Osteoblast (primary cell): Measurements from ENCODE around the gene AMFR. TPM values are rescaled to one million over a fixed set of nuclear protein-coding genes. Genes with fewer than 3 reads are reported as not detected.

Experiments used
- DNase-seq: peaks from one replicate; pipeline ENCODE4 v3.0.0; 2011; ENCODE audit warnings: low spot score, mixed read lengths; ENCODE audit not compliant: insufficient read length; ENCODE audit errors: missing footprints
- H2AFZ ChIP-seq: 2 replicates; pipeline ENCODE4 v1.6.0; 2011; ENCODE audit warnings: mild to moderate bottlenecking, low read length
- H3K27ac ChIP-seq: 2 replicates; pipeline ENCODE4 v1.5.1; 2011; ENCODE audit warnings: mild to moderate bottlenecking, low read depth, low read length, moderate library complexity
- H3K27me3 ChIP-seq: 2 replicates; pipeline ENCODE4 v1.6.0; 2012; ENCODE audit warnings: mild to moderate bottlenecking, control low read depth, inconsistent platforms, low read length, moderate library complexity; ENCODE audit not compliant: insufficient read depth
- H3K36me3 ChIP-seq: 2 replicates; pipeline ENCODE4 v1.5.1; 2011; ENCODE audit warnings: mild to moderate bottlenecking, low read length, control low read depth, moderate library complexity; ENCODE audit not compliant: insufficient read depth
- H3K4me1 ChIP-seq: 2 replicates; pipeline ENCODE4 v1.5.1; 2011; ENCODE audit warnings: mild to moderate bottlenecking, low read length, control low read depth, moderate library complexity; ENCODE audit not compliant: insufficient read depth
- H3K4me2 ChIP-seq: 2 replicates; pipeline ENCODE4 v1.6.0; 2011; ENCODE audit warnings: mild to moderate bottlenecking, low read length; ENCODE audit not compliant: insufficient read depth
- H3K4me3 ChIP-seq: fragments of 200-600 bp; sonication (generic); 3 replicates; pipeline ENCODE4 v1.5.1; 2012; ENCODE audit warnings: mild to moderate bottlenecking, low read length, inconsistent platforms; ENCODE audit not compliant: insufficient read depth
- H3K79me2 ChIP-seq: 2 replicates; pipeline ENCODE4 v1.6.0; 2012; ENCODE audit warnings: mild to moderate bottlenecking, low read length, control low read depth, inconsistent platforms; ENCODE audit not compliant: insufficient read depth
- H3K9me3 ChIP-seq: 2 replicates; pipeline ENCODE4 v1.5.1; 2011; ENCODE audit warnings: low read depth, low read length, control low read depth
- H4K20me1 ChIP-seq: 2 replicates; pipeline ENCODE4 v1.6.0; 2012; ENCODE audit warnings: mild to moderate bottlenecking, low read length, control low read depth; ENCODE audit not compliant: insufficient read depth
- total RNA-seq: library from RNA; depleted of rRNA; stranded (reverse); fragments of >200 nt; gene quantifications from 2 replicates; pipeline ENCODE4 v1.2.3, GENCODE V29; 2012
- TF ChIP-seq, protein P1 (sequence below): IDR thresholded peaks from 2 replicates; pipeline ENCODE4 v1.5.1; 2011; ENCODE audit warnings: mild to moderate bottlenecking, low read depth, low read length, moderate library complexity; ENCODE audit errors: extremely low read depth

Gene AMFR
- total RNA-seq, 1 donor: 339 TPM

DNA sequence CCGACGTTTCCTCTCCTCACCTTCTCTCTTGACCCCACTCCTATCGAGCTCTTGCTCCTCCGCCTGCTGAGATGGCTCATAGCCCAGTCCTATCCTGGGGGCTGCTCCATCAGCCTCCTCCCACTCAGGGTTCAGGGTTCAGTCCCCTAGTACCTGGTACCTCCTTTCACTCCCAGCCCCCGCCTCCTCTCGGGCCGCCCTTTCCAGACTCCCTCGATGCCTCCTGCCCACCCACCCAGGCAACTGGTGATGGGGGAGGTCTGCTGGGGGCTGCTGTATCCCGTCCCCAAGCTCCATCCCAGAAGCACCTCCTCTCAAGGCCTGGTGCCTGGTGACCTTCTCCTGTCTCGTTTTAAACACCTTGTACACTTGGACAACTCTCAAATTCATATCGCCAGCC is 93.9 kb downstream of the AMFR start:
- Histone ChIP-seq H3K27ac (no peak overlapping the region), H4K20me1 (no peaks in the 10 kb centered on the region), H3K4me1 (no peaks in the 10 kb centered on the region), H3K9me3 (no peaks in the 10 kb centered on the region), H3K36me3 (no peaks in the 10 kb centered on the region), H3K79me2 (no peaks in the 10 kb centered on the region), H3K4me2 (no peak overlapping the region), H3K27me3 (no peaks in the 10 kb centered on the region), H2AFZ (no peak overlapping the region), H3K4me3 (no peak overlapping the region)
- no peak for DNase-seq
- TF ChIP-seq, protein P1, sequence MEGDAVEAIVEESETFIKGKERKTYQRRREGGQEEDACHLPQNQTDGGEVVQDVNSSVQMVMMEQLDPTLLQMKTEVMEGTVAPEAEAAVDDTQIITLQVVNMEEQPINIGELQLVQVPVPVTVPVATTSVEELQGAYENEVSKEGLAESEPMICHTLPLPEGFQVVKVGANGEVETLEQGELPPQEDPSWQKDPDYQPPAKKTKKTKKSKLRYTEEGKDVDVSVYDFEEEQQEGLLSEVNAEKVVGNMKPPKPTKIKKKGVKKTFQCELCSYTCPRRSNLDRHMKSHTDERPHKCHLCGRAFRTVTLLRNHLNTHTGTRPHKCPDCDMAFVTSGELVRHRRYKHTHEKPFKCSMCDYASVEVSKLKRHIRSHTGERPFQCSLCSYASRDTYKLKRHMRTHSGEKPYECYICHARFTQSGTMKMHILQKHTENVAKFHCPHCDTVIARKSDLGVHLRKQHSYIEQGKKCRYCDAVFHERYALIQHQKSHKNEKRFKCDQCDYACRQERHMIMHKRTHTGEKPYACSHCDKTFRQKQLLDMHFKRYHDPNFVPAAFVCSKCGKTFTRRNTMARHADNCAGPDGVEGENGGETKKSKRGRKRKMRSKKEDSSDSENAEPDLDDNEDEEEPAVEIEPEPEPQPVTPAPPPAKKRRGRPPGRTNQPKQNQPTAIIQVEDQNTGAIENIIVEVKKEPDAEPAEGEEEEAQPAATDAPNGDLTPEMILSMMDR: no peak

GRCh38 chr16:56330476-56330875 is 94.9 kb downstream of the AMFR start:
- Histone ChIP-seq H3K9me3 (no peaks in the 10 kb centered on the region), H3K4me3 (no peak overlapping the region), H4K20me1 (no peaks in the 10 kb centered on the region), H3K4me1 (no peaks in the 10 kb centered on the region), H3K36me3 (no peaks in the 10 kb centered on the region), H2AFZ (no peak overlapping the region), H3K27ac (no peak overlapping the region), H3K4me2 (no peak overlapping the region), H3K79me2 (no peaks in the 10 kb centered on the region), H3K27me3 (no peaks in the 10 kb centered on the region)
- TF ChIP-seq, protein P1: no peak
- no peak for DNase-seq

GRCh38 chr16:56329887-56330286 is 95.5 kb downstream of the AMFR start:
- Histone ChIP-seq H3K79me2 (no peaks in the 10 kb centered on the region), H3K4me2 (no peak overlapping the region), H3K27ac (no peak overlapping the region), H3K27me3 (no peaks in the 10 kb centered on the region), H3K36me3 (no peaks in the 10 kb centered on the region), H4K20me1 (no peaks in the 10 kb centered on the region), H3K4me3 (no peak overlapping the region), H2AFZ (no peak overlapping the region), H3K4me1 (no peaks in the 10 kb centered on the region), H3K9me3 (no peaks in the 10 kb centered on the region)
- TF ChIP-seq, protein P1: no peak
- no peak for DNase-seq

DNA sequence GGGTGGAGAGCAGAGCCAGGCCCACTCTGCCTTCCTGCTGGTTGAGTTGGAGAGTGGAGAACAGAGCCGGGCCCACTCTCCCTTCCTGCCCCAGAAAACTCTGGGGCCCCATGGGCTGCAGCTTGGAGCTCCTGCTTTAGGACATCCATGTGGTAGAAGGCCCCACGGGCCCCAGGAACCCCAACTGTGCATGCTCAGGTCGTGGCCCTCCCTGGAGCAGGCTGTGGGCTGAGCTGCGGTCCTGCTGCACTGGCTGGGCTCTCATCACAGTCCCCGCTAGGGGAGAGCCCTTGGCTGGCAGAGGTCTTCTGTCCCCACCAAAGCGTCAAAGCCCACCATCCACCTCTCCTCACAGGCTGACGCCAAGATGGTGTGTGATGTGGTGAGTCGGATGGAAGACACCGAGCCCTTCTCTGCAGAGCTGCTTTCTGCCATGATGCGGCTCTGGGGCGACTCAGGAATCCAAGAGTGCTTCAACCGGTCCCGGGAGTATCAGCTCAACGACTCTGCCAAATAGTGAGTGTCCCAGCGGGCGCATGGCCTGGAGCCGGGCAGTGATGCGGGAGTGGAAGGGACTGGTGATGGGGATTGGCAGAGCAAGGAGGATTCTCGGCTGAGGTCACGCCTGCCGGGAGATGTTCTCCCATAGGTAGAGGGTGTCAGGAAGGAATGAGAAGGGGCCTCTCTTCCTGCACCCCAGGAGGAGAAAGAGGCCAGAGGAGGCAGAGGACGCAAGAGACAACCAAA is 96.9 kb downstream of the AMFR start:
- no peak for DNase-seq
- no peaks in the 10 kb centered on the region for H3K9me3 ChIP-seq

More for the DNA sequence above, 96.9 kb downstream of the AMFR start:
- Histone ChIP-seq H3K36me3 (no peaks in the 10 kb centered on the region), H3K27ac (no peak overlapping the region), H4K20me1 (no peaks in the 10 kb centered on the region), H3K4me3 (no peak overlapping the region), H3K4me2 (no peak overlapping the region), H3K4me1 (no peaks in the 10 kb centered on the region), H3K79me2 (no peaks in the 10 kb centered on the region), H3K27me3 (no peaks in the 10 kb centered on the region), H2AFZ (no peak overlapping the region)
- TF ChIP-seq, protein P1: no peak
